Smooth muscle cell (in vitro differentiated cells): ENCODE measurements around the gene DTNBP1. TPM values are rescaled to one million over a fixed set of nuclear protein-coding genes. Genes with fewer than 3 reads are reported as not detected.

ENCODE experiments used
- DNase-seq: peaks from one replicate; lab custom pipeline; 2025; ENCODE audit not compliant: unreplicated experiment; lab: John Stamatoyannopoulos, UW
- H2AFZ ChIP-seq: fragments of 200-600 bp; sonication (generic); 2 replicates; pipeline ENCODE4 v1.6.0; 2016; ENCODE audit warnings: antibody characterized with exemption, low read depth, mild to moderate bottlenecking
- H3F3A ChIP-seq: fragments of 200-600 bp; sonication (generic); 2 replicates; pipeline ENCODE4 v1.6.0; 2017; ENCODE audit warnings: antibody characterized with exemption, low read depth
- H3K27ac ChIP-seq: fragments of 200-600 bp; sonication (generic); 2 replicates; pipeline ENCODE4 v1.5.1; 2016; ENCODE audit warnings: low read depth, mild to moderate bottlenecking
- H3K27me3 ChIP-seq: fragments of 200-600 bp; sonication (generic); 2 replicates; pipeline ENCODE4 v1.6.1; 2016; ENCODE audit warnings: low read depth, mild to moderate bottlenecking
- H3K36me3 ChIP-seq: fragments of 200-600 bp; sonication (generic); 2 replicates; pipeline ENCODE4 v1.5.1; 2016; ENCODE audit warnings: low read depth
- H3K4me1 ChIP-seq: fragments of 200-600 bp; sonication (generic); 2 replicates; pipeline ENCODE4 v1.5.1; 2016; ENCODE audit warnings: low read depth
- H3K4me2 ChIP-seq: fragments of 200-600 bp; sonication (generic); 2 replicates; pipeline ENCODE4 v1.6.0; 2016; ENCODE audit warnings: mild to moderate bottlenecking
- H3K4me3 ChIP-seq: fragments of 200-600 bp; sonication (generic); 2 replicates; pipeline ENCODE4 v1.5.1; 2016; ENCODE audit warnings: mild to moderate bottlenecking
- H3K79me2 ChIP-seq: fragments of 200-600 bp; sonication (generic); 2 replicates; pipeline ENCODE4 v1.6.0; 2016; ENCODE audit warnings: low read depth, mild to moderate bottlenecking
- H3K9ac ChIP-seq: fragments of 200-600 bp; sonication (generic); 2 replicates; pipeline ENCODE4 v1.6.0; 2016; ENCODE audit warnings: low read depth
- H3K9me3 ChIP-seq: fragments of 200-600 bp; sonication (generic); replicated peaks from 2 replicates; pipeline ENCODE4 v1.5.1; 2016; ENCODE audit warnings: low read depth
- H4K20me1 ChIP-seq: fragments of 200-600 bp; sonication (generic); 2 replicates; pipeline ENCODE4 v1.6.0; 2016; ENCODE audit warnings: low read depth
- WGBS: methylation state at CpG from one replicate; pipeline ENCODE4 v1.1.7; 2016; ENCODE audit warnings: low lambda C conversion rate; 5-methylcytosine and 5-hydroxymethylcytosine counted together
- polyA plus RNA-seq: library from polyadenylated mRNA; unstranded; fragments of >200 nt; fragmentation: Nextera tagmentation; extraction: Ambion mirVana; gene quantifications from 2 replicates; pipeline ENCODE4 v1.2.1, GENCODE V29; 2016
- total RNA-seq: library from RNA; depleted of rRNA; stranded (reverse); fragments of >200 nt; gene quantifications from 2 replicates; pipeline ENCODE4 v1.2.3, GENCODE V29; 2014
- TF ChIP-seq, protein P1 (sequence below): fragments of 200-600 bp; sonication (generic); IDR thresholded peaks from 2 replicates; pipeline ENCODE4 v1.5.1; 2017; ENCODE audit warnings: borderline replicate concordance, mild to moderate bottlenecking, antibody characterized with exemption; ENCODE audit not compliant: insufficient read depth, poor library complexity, severe bottlenecking

DTNBP1 gene
- total and polyA plus RNA-seq, 2 experiments from 2014 or later, result 11.9 to 24.2 TPM

DNA sequence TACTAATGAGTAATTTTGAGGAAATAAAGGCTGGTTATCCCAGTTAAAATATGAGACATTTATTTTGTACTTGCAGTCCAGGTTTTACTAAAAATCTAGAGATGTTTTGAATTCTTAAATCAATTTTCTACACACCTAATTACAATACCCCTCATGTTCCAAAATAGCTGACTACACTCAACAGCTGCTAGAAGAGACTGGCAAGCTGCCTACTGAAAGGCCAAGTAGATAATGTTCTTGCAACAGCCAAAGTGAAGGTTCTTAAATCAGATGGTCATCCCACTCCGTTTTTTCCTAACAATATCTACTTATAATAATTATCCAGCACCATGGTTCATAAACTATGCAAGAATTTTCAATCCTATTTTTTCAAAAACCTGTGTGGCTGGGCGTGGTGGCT lies 69.0 kb downstream of the DTNBP1 start:
- DNase-seq, result no peak
- 94% methylated on average over 2 of the region's 2 CpGs for WGBS
- Histone ChIP-seq H3K27me3 (no peaks in the 10 kb centered on the region), H4K20me1 (no peaks in the 10 kb centered on the region), H3K4me1 (no peaks in the 10 kb centered on the region), H3K9ac (no peak overlapping the region), H3K36me3 (no peaks in the 10 kb centered on the region), H3K79me2 (no peaks in the 10 kb centered on the region), H3F3A (no peaks in the 10 kb centered on the region), H3K9me3 (no peaks in the 10 kb centered on the region), H3K27ac (no peak overlapping the region), H3K4me3 (no peak overlapping the region), H2AFZ (no peak overlapping the region), H3K4me2 (no peak overlapping the region)
- TF ChIP-seq, protein P1, sequence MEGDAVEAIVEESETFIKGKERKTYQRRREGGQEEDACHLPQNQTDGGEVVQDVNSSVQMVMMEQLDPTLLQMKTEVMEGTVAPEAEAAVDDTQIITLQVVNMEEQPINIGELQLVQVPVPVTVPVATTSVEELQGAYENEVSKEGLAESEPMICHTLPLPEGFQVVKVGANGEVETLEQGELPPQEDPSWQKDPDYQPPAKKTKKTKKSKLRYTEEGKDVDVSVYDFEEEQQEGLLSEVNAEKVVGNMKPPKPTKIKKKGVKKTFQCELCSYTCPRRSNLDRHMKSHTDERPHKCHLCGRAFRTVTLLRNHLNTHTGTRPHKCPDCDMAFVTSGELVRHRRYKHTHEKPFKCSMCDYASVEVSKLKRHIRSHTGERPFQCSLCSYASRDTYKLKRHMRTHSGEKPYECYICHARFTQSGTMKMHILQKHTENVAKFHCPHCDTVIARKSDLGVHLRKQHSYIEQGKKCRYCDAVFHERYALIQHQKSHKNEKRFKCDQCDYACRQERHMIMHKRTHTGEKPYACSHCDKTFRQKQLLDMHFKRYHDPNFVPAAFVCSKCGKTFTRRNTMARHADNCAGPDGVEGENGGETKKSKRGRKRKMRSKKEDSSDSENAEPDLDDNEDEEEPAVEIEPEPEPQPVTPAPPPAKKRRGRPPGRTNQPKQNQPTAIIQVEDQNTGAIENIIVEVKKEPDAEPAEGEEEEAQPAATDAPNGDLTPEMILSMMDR, result no peak

DNA sequence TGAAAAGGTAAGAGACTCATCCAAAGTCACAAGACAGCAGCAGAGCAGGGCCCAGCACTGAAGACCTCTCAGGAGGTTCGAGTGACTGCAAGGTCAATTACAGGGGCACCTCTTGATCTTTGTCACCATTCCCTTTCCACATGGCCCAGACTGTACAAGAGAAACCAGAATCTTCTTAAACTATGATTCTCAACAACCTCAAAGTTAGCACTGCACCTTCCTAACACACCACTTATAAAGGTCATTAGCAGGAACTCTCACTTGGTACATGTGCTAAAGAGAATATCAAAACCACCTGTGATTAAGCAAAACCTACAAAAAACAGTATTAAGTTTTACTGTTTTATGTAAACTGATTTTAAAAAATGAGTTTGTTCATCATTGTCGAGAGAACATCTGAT lies 70.2 kb downstream of the DTNBP1 start:
- Histone ChIP-seq H3K27me3 (no peaks in the 10 kb centered on the region), H3K9ac (no peak overlapping the region), H3K9me3 (no peaks in the 10 kb centered on the region), H3K4me3 (no peak overlapping the region), H3F3A (no peaks in the 10 kb centered on the region), H3K4me1 (no peaks in the 10 kb centered on the region), H3K4me2 (no peak overlapping the region), H3K79me2 (no peaks in the 10 kb centered on the region), H2AFZ (no peak overlapping the region), H4K20me1 (no peaks in the 10 kb centered on the region), H3K36me3 (no peaks in the 10 kb centered on the region), H3K27ac (no peak overlapping the region)
- WGBS, result 92% methylated on average over 2 of the region's 2 CpGs
- TF ChIP-seq, protein P1, result no peak
- DNase-seq, result no peak

GRCh38 chr6:15588971-15589634 lies 73.7 kb downstream of the DTNBP1 start:
- TF ChIP-seq, protein P1, result no peak
- no peaks in the 10 kb centered on the region for H3K9me3 ChIP-seq
- H3K27ac ChIP-seq, result no peak overlapping the region
- H3K9ac ChIP-seq, result no peak overlapping the region
- H3K79me2 ChIP-seq, result no peaks in the 10 kb centered on the region
- WGBS, result 69% methylated on average over 3 of the region's 3 CpGs
- DNase-seq, result no peak
- no peak overlapping the region for H2AFZ ChIP-seq
- no peaks in the 10 kb centered on the region for H3K27me3 ChIP-seq
- no peaks in the 10 kb centered on the region for H3K4me1 ChIP-seq
- no peak overlapping the region for H3K4me3 ChIP-seq
- H4K20me1 ChIP-seq, result no peaks in the 10 kb centered on the region
- no peaks in the 10 kb centered on the region for H3K36me3 ChIP-seq
- no peaks in the 10 kb centered on the region for H3F3A ChIP-seq
- H3K4me2 ChIP-seq, result no peak overlapping the region

DNA sequence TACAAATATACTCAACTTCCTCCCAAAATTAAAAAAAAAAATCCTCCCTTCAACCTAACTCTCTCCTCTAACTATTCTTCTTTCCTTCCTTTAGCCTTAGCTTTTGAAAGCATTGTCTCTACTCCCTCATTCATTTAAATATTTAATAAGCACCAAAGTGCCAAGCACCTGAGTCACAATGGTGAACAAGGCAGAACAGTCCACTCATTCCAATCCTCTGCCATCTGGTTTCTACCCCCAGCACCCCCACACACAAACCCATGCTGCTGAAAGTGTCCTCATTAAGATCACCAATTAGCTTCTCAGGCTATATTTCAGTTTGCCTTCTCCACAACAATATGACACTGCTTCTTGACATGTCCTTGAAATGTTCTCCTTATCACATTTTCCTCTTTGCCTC lies 76.3 kb downstream of the DTNBP1 start:
- DNase-seq, result no peak
- Histone ChIP-seq H3K4me2 (no peak overlapping the region), H2AFZ (no peak overlapping the region), H4K20me1 (no peaks in the 10 kb centered on the region), H3K36me3 (no peaks in the 10 kb centered on the region), H3F3A (no peaks in the 10 kb centered on the region), H3K27ac (no peak overlapping the region), H3K27me3 (no peaks in the 10 kb centered on the region), H3K79me2 (no peaks in the 10 kb centered on the region), H3K4me1 (no peaks in the 10 kb centered on the region), H3K9ac (no peak overlapping the region), H3K4me3 (no peak overlapping the region), H3K9me3 (no peaks in the 10 kb centered on the region)
- TF ChIP-seq, protein P1, result no peak
